Nephron (organoid): ENCODE measurements around the gene COMT.

Experiments used
- H3K27ac Mint-ChIP-seq, 3 experiments: 2 replicates each; pipeline ENCODE4 v1.8.0; 2020; ENCODE audit warnings: mixed read lengths in 3 of 3, mild to moderate bottlenecking in 2 of 3, moderate library complexity in 1 of 3
- H3K27me3 Mint-ChIP-seq: 2 replicates; pipeline ENCODE4 v1.8.0; 2021; ENCODE audit warnings: low read depth, mild to moderate bottlenecking, moderate library complexity, mixed read lengths
- H3K36me3 Mint-ChIP-seq: 2 replicates; pipeline ENCODE4 v1.8.0; 2020; ENCODE audit warnings: low read depth, mixed read lengths
- H3K4me1 Mint-ChIP-seq: 2 replicates; pipeline ENCODE4 v1.8.0; 2020; ENCODE audit warnings: mixed read lengths
- H3K4me3 Mint-ChIP-seq, 3 experiments: 2 replicates each; pipeline ENCODE4 v1.8.0; 2020; ENCODE audit warnings: mild to moderate bottlenecking in 3 of 3, mixed read lengths in 3 of 3, moderate library complexity in 2 of 3
- H3K9me3 Mint-ChIP-seq: 2 replicates; pipeline ENCODE4 v1.8.0; 2020; ENCODE audit warnings: mixed read lengths
- TF ChIP-seq, protein P1 (sequence below), 3 experiments: fragments of 200-600 bp; sonication (generic); IDR thresholded peaks; one replicate each; pipeline ENCODE4 v1.5.0; 2021; ENCODE audit warnings: antibody characterized with exemption in 3 of 3; ENCODE audit not compliant: unreplicated experiment in 3 of 3

COMT gene

DNA sequence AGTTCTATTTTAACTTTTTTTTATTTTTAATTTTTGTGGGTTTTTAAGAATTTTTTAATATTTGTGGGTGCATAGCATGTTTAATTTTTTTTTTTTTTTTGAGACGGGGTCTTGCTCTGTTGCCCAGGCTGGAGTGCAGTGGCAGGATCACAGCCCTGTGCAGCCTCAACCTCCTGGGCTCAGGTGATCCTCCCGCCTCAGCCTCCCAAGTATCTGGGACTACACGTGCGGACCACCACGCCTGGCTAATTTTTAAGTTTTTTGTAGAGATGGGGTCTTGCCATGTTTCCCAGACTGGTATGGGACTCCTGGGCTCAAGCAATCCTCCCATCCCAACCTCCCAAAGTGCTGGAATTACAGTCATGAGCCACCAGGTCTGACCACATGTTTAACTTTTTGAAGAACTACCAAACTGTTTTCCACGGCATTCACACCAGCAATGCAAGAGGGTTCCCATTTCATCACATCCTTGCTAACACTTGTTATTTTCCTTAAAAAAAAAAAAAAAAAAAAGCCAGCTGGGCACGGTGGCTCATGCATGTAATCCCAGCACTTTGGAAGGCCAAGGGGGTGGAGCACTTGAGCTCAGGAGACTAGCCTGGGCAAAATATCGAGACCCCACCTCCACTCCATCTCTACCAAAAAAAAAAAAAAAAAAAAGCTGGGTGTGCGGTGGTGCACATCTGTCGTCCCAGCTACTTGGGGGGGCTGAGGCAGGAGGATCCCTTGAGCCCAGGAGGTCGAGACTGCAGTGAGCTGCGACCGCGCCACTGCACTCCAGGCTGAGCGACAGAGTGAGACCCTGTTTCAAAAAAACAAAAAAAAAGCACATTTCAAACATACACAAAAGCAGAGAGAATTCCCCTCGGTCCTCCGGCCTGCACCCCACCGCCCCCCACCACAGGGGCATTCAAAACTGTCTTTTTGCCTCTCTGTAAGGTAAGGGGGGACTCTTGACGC, 16.8 kb downstream of the COMT start:
- no peaks in the 10 kb centered on the region for H3K27me3 Mint-ChIP-seq
- peaks cover 19% of the 10 kb centered on the region for H3K4me1 Mint-ChIP-seq

DNA sequence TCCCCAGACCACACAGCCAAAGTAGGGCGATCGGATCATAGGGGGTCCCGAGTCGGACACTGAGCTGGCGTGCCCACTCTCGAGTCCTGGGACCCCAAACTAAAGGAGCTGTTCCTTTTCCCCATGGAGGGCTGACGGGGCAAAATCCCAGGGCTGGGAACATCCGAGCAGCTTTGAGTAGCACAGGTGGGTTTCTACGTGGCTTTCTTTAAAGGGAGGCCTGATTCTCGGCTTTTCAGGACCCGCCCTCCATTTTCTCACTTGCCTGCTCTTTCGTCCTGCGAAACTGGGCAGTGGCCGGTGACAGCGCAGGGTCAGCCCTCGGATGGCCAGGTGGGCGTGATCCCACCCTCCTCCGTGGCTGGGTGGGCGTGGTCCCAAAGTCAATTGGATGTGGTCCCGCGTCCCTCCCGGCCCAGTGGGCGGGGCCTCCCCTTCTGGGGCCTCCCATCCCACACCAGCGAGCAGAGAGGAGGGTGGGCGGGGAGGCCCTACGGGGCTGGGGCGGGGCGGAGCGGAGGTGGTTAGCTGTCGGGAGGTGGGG, 17.5 kb downstream of the COMT start:
- Mint-ChIP-seq H3K4me1 (peaks cover 19% of the 10 kb centered on the region), H3K36me3 (no peaks in the 10 kb centered on the region), H3K27ac (peak overlapping the region; percentile 19 to 71 (median 31)), H3K27me3 (no peaks in the 10 kb centered on the region), H3K4me3 (peak overlapping the region; percentile 45 to 77 (median 75)), H3K9me3 (no peaks in the 10 kb centered on the region)
- TF ChIP-seq, protein P1, sequence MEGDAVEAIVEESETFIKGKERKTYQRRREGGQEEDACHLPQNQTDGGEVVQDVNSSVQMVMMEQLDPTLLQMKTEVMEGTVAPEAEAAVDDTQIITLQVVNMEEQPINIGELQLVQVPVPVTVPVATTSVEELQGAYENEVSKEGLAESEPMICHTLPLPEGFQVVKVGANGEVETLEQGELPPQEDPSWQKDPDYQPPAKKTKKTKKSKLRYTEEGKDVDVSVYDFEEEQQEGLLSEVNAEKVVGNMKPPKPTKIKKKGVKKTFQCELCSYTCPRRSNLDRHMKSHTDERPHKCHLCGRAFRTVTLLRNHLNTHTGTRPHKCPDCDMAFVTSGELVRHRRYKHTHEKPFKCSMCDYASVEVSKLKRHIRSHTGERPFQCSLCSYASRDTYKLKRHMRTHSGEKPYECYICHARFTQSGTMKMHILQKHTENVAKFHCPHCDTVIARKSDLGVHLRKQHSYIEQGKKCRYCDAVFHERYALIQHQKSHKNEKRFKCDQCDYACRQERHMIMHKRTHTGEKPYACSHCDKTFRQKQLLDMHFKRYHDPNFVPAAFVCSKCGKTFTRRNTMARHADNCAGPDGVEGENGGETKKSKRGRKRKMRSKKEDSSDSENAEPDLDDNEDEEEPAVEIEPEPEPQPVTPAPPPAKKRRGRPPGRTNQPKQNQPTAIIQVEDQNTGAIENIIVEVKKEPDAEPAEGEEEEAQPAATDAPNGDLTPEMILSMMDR (IDR thresholded peaks at IDR 0.05; ENCODE audit: unreplicated experiment in 3 of 3) = no peak

More for the DNA sequence above, 16.8 kb downstream of the COMT start:
- Mint-ChIP-seq H3K27ac (peak overlapping the region; percentile 19 to 71 (median 31)), H3K36me3 (no peaks in the 10 kb centered on the region), H3K9me3 (no peaks in the 10 kb centered on the region), H3K4me3 (peak overlapping the region; percentile 45 to 77 (median 75))
- TF ChIP-seq, protein P1 (IDR thresholded peaks at IDR 0.05; ENCODE audit: unreplicated experiment in 3 of 3) = no peak

DNA sequence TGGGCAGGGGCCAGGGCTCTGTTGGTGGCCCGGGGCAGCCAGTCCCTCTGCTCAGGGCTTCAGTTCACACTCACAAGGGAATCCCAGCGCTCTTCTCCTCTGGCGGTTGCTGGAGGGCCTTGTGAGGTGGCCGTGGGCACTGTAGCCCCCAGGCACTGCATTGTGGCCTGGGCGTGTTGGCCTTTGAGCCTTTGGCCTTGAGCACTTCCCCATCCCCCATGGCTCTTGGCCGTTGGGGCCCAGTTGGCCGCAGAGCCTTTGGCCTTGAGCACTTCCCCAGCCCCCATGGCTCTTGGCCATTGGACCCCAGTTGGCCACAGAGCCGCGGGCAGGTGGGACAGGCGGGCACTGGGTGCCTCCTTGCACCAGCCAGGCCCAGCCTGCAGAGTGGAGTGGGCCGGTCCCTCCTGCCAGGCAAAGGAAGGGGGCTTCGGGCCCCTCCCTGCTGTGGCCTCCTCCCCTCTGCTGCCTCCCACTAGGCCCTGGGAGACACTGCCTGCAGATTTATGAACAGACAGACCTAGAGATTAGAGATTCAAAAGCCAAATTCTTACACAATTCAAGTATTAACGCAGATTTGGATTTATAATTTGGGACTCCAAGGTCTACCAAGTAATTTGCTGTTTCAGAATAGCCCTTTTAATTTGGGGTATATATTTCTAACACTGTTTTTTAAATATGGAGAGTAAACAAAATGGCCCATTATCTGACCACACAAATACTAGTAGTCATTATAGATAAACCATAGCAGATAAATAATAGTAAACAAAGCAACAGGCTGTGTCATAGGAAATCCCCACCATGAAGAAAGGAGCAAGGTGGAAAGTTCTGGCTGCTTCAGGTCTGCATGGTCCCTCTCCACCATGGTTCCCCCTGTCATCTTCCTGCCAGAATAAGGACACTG, 18.3 kb downstream of the COMT start:
- TF ChIP-seq, protein P1 (IDR thresholded peaks at IDR 0.05; ENCODE audit: unreplicated experiment in 3 of 3) = no peak
- Mint-ChIP-seq H3K9me3 (no peaks in the 10 kb centered on the region), H3K27me3 (no peaks in the 10 kb centered on the region), H3K36me3 (no peaks in the 10 kb centered on the region), H3K4me1 (peaks cover 19% of the 10 kb centered on the region), H3K4me3 (peak overlapping the region; percentile 63 to 77 (median 75)), H3K27ac (peak overlapping the region; percentile 44 to 71 (median 63))

DNA sequence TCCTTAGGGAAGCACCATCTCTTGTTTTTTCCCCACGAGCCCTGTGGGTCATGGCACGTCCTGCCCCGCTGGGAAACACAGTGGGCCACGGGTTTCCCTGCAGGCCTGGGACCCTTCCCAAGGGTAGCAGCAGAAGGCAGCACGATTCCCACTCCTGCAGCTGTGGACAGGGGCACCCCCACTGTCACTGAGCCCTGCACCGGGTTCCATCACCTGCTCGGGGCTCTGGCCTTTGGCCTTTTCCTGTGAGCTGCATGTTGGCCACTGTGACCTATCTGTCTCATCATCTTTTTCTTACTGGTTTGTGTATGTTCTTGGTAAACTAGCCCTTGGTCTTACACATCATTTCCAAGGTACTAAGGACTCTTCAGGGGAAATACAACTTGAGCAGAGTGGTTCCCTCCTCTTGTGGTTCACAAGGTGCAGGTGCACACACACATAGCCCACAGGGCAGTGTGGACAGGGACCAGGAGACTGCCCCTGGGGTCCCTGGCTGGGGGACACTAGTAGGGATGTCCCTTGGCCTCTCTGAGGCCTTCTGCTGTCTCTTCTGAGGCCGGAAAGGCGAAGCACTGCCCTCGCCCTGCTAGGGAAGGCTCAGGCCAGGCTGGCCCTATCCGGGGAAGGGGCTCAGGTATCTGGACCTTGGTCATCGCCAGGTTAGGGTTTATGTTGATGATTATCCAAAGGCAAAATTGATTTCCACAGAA, 19.1 kb downstream of the COMT start:
- Mint-ChIP-seq H3K9me3 (no peaks in the 10 kb centered on the region), H3K4me1 (peaks cover 23% of the 10 kb centered on the region), H3K36me3 (no peaks in the 10 kb centered on the region), H3K4me3 (peak overlapping the region in 1 of 3 experiments; percentile 65), H3K27ac (peak overlapping the region; percentile 44 to 78 (median 63)), H3K27me3 (no peaks in the 10 kb centered on the region)
- TF ChIP-seq, protein P1 (IDR thresholded peaks at IDR 0.05; ENCODE audit: unreplicated experiment in 3 of 3) = no peak

DNA sequence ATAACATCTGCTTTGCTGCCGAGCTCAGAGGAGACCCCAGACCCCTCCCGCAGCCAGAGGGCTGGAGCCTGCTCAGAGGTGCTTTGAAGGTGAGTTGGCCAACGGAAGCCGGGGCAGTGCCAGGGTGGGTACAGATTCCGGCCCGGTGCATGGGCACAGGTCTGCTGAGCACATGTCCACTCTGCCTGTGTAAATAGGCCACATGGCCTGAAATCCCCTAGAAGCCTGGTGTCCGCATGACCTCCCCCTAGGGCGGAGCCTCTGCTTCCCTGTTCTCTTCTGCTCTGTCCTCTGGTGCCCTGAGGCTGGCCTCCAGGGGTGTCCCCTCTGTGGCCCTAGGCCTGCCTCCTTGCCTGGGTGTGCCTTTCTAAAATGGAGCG, 19.6 kb downstream of the COMT start:
- H3K4me1 Mint-ChIP-seq = peaks cover 28% of the 10 kb centered on the region
- TF ChIP-seq, protein P1 (IDR thresholded peaks at IDR 0.05; ENCODE audit: unreplicated experiment in 3 of 3) = no peak
- no peaks in the 10 kb centered on the region for H3K9me3 Mint-ChIP-seq
- H3K36me3 Mint-ChIP-seq = no peaks in the 10 kb centered on the region
- H3K27me3 Mint-ChIP-seq = no peaks in the 10 kb centered on the region
- peak overlapping the region in 1 of 3 experiments; percentile 78 for H3K27ac Mint-ChIP-seq
- H3K4me3 Mint-ChIP-seq = no peak overlapping the region
